Measurements from ENCODE around the gene MOB3B. TPM values are rescaled to one million over a fixed set of nuclear protein-coding genes. Genes with fewer than 3 reads are reported as not detected.

The MOB3B gene
- total RNA-seq, 4 donors from 2014 or later: 8.2 to 16.5 (median 10.5) TPM

- no peak for TF ChIP-seq POLR2A (IDR thresholded peaks at IDR 0.05)
- TF ChIP-seq, protein P1, sequence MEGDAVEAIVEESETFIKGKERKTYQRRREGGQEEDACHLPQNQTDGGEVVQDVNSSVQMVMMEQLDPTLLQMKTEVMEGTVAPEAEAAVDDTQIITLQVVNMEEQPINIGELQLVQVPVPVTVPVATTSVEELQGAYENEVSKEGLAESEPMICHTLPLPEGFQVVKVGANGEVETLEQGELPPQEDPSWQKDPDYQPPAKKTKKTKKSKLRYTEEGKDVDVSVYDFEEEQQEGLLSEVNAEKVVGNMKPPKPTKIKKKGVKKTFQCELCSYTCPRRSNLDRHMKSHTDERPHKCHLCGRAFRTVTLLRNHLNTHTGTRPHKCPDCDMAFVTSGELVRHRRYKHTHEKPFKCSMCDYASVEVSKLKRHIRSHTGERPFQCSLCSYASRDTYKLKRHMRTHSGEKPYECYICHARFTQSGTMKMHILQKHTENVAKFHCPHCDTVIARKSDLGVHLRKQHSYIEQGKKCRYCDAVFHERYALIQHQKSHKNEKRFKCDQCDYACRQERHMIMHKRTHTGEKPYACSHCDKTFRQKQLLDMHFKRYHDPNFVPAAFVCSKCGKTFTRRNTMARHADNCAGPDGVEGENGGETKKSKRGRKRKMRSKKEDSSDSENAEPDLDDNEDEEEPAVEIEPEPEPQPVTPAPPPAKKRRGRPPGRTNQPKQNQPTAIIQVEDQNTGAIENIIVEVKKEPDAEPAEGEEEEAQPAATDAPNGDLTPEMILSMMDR (IDR thresholded peaks at IDR 0.05): no peak
- whole genome bisulfite sequencing, 2 donors: 91% methylated on average over 5 of the region's 5 CpGs
- no peak for DNase-seq (ENCODE audit: low spot score in 2 of 2)
- intact Hi-C loops (cut with DNase I; ENCODE audit: low total_unique reads): no loop called here
- no peak overlapping the region for H3K4me3 ChIP-seq (ENCODE audit: low read depth, poor library complexity, severe bottlenecking)
These were observed 88.5 kb downstream of the MOB3B start for GRCh38 chr9:27440888-27441740.

GRCh38 chr9:27438522-27438921 lies 91.1 kb downstream of the MOB3B start:
- intact Hi-C loops (cut with DNase I; ENCODE audit: low total_unique reads): no loop called here
- no peak for DNase-seq (ENCODE audit: low spot score in 2 of 2)
- 93 to 95% methylated on average over 7 of the region's 7 CpGs for WGBS, 2 donors

DNA sequence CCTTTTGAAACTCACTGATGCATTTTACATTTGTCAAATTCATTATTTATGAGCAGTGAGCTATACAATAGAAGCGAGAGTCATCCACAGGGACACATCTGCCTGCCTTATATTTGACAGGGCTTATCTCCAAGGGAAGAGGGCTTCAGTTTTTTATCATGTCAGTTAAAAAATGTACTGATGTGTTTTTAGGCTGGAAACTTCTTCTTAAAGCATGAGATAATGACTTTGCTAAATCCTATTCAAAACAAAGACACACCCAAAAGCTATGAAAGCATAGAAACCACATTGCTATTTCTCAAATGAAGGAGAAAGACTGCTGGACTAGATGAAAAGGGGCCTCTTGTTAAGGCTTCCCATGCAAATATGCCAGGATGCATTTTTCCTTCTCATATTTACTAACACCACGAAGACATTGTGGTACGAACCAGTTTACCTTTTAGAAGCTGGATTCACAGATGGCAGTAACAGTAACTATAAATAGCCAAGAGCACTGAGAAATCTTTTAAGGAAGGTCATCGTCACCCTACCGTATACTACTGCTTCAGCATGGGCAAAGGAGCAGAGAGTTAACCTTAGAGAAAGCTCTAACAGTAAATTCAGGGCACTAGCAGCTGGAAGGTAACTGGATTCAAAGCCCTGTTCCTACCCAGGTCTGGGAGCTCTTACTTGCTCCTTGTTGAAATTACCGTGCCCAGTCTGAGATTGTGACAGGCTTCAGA lies 91.8 kb downstream of the MOB3B start:
- intact Hi-C loops (cut with DNase I; ENCODE audit: low total_unique reads): no loop called here
- no peak for DNase-seq (ENCODE audit: low spot score in 2 of 2)
- no peak overlapping the region for H3K4me3 ChIP-seq (ENCODE audit: low read depth, poor library complexity, severe bottlenecking)
- WGBS, 2 donors: 50 to 51% methylated on average over 6 of the region's 6 CpGs
- TF ChIP-seq, protein P1 (IDR thresholded peaks at IDR 0.05): no peak
- TF ChIP-seq POLR2A (IDR thresholded peaks at IDR 0.05): no peak

More at GRCh38 chr9:27438522-27438921, 91.1 kb downstream of the MOB3B start:
- TF ChIP-seq, protein P1 (IDR thresholded peaks at IDR 0.05): no peak
- no peak for TF ChIP-seq POLR2A (IDR thresholded peaks at IDR 0.05)
- H3K4me3 ChIP-seq (ENCODE audit: low read depth, poor library complexity, severe bottlenecking): no peak overlapping the region

DNA sequence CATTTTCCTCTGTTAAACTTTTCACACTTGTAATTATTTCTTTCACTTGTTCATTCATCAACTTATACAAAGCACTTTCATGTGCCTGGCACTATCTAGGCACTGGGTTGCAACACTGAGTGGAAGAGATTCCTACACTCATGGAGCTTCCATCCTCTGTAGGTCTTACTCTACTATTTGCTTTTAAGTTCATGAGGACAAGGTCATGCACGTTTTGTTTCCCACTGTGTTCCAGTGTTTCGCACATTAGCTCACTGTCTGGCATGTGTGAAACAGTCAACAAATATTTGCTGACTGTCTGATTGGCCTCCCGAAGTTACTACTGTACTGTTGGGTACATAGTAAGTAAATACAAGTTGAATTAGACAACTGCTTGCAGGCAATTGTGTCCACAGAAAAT lies 93.4 kb downstream of the MOB3B start:
- 42 to 64% methylated on average over 3 of the region's 3 CpGs for WGBS, 2 donors
- no peak overlapping the region for H3K4me3 ChIP-seq (ENCODE audit: low read depth, poor library complexity, severe bottlenecking)
- DNase-seq (ENCODE audit: low spot score in 2 of 2): no peak
- TF ChIP-seq, protein P1 (IDR thresholded peaks at IDR 0.05): no peak
- TF ChIP-seq POLR2A (IDR thresholded peaks at IDR 0.05): no peak
- intact Hi-C loops (cut with DNase I; ENCODE audit: low total_unique reads): no loop called here

GRCh38 chr9:27433631-27434325 lies 95.8 kb downstream of the MOB3B start:
- TF ChIP-seq, protein P1 (IDR thresholded peaks at IDR 0.05): no peak
- TF ChIP-seq POLR2A (IDR thresholded peaks at IDR 0.05): no peak
- no peak for DNase-seq (ENCODE audit: low spot score in 2 of 2)
- WGBS, 2 donors: 64 to 75% methylated on average over 3 of the region's 3 CpGs
- intact Hi-C loops (cut with DNase I; ENCODE audit: low total_unique reads): no loop called here
- H3K4me3 ChIP-seq (ENCODE audit: low read depth, poor library complexity, severe bottlenecking): no peak overlapping the region
